Mucosa of descending colon (tissue), 3 donors: Measurements from ENCODE around the gene P4HA2. TPM values are rescaled to one million over a fixed set of nuclear protein-coding genes. Genes with fewer than 3 reads are reported as not detected.

Experiments
- ATAC-seq: fragments of 200-7000 bp; cut with Tn5 transposase; one replicate; pipeline ENCODE4 v1.9.1; 2020; ENCODE audit warnings: mild to moderate bottlenecking, moderate library complexity
- DNase-seq, 3 donors: peaks; one replicate each; pipeline ENCODE4 v3.0.0-alpha.2; 2020
- H3K36me3 ChIP-seq: fragments of 200-600 bp; one replicate; pipeline ENCODE4 v1.8.0; 2021; ENCODE audit warnings: low read depth, mild to moderate bottlenecking
- H3K4me1 ChIP-seq: fragments of 200-600 bp; one replicate; pipeline ENCODE4 v1.8.0; 2021; ENCODE audit warnings: low read depth, mild to moderate bottlenecking
- H3K4me3 ChIP-seq: fragments of 200-600 bp; one replicate; pipeline ENCODE4 v1.8.0; 2021; ENCODE audit warnings: mild to moderate bottlenecking
- H3K9me3 ChIP-seq: fragments of 200-600 bp; one replicate; pipeline ENCODE4 v1.8.0; 2021; ENCODE audit warnings: mild to moderate bottlenecking
- intact Hi-C, 2 donors: fragments of 100-400 bp; cut with DNase I in 1 of 2; cut with micrococcal nuclease in 1 of 2; formaldehyde crosslinking; loops; one replicate each; pipeline versions ENCODE4 v1.11.0 to v1.11.1; 2022; cut with DNase I, micrococcal nuclease
- total RNA-seq, 3 donors: library from RNA; stranded (reverse); fragmentation: NEBNext Ultra II Directional in 2 of 3; extraction: Animal tissue kit (Norgen Biotek cat#: 25700) in 2 of 3; gene quantifications; one replicate each; pipeline versions ENCODE4 v1.2.1 to v1.2.4, GENCODE V29; 2021 to 2023
- TF ChIP-seq, protein P1 (sequence below): fragments of 200-600 bp; IDR thresholded peaks from one replicate; pipeline ENCODE4 v1.8.0; 2022; ENCODE audit warnings: antibody characterized with exemption, mild to moderate bottlenecking
- donor health status: DM: no; HTN: no; CAD: no; lungs with moderate emphysema.
- donor health status: DM: no; HTN: no; CAD: no.
- donor health status: DM: no; HTN: yes; CAD: no.

Gene P4HA2
- total RNA-seq, 3 donors from 2014 or later: 47.0 to 65.0 (median 56.1) TPM

- Histone ChIP-seq H3K4me1 (no peaks in the 10 kb centered on the region), H3K36me3 (no peaks in the 10 kb centered on the region), H3K9me3 (no peaks in the 10 kb centered on the region), H3K4me3 (no peak overlapping the region)
- DNase-seq (no peak), ATAC-seq (no peak)
- intact Hi-C loops: no loop called here
- TF ChIP-seq, protein P1, sequence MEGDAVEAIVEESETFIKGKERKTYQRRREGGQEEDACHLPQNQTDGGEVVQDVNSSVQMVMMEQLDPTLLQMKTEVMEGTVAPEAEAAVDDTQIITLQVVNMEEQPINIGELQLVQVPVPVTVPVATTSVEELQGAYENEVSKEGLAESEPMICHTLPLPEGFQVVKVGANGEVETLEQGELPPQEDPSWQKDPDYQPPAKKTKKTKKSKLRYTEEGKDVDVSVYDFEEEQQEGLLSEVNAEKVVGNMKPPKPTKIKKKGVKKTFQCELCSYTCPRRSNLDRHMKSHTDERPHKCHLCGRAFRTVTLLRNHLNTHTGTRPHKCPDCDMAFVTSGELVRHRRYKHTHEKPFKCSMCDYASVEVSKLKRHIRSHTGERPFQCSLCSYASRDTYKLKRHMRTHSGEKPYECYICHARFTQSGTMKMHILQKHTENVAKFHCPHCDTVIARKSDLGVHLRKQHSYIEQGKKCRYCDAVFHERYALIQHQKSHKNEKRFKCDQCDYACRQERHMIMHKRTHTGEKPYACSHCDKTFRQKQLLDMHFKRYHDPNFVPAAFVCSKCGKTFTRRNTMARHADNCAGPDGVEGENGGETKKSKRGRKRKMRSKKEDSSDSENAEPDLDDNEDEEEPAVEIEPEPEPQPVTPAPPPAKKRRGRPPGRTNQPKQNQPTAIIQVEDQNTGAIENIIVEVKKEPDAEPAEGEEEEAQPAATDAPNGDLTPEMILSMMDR: no peak
Observed at GRCh38 chr5:132211787-132212186, 15.9 kb downstream of the P4HA2 start.

- H3K36me3 ChIP-seq: no peaks in the 10 kb centered on the region
- intact Hi-C loops: no loop called here
- no peak for ATAC-seq
- TF ChIP-seq, protein P1: no peak
- no peaks in the 10 kb centered on the region for H3K9me3 ChIP-seq
- DNase-seq: no peak
- H3K4me1 ChIP-seq: no peaks in the 10 kb centered on the region
- H3K4me3 ChIP-seq: no peak overlapping the region
Observed at GRCh38 chr5:132210944-132211343, 16.7 kb downstream of the P4HA2 start.

DNA sequence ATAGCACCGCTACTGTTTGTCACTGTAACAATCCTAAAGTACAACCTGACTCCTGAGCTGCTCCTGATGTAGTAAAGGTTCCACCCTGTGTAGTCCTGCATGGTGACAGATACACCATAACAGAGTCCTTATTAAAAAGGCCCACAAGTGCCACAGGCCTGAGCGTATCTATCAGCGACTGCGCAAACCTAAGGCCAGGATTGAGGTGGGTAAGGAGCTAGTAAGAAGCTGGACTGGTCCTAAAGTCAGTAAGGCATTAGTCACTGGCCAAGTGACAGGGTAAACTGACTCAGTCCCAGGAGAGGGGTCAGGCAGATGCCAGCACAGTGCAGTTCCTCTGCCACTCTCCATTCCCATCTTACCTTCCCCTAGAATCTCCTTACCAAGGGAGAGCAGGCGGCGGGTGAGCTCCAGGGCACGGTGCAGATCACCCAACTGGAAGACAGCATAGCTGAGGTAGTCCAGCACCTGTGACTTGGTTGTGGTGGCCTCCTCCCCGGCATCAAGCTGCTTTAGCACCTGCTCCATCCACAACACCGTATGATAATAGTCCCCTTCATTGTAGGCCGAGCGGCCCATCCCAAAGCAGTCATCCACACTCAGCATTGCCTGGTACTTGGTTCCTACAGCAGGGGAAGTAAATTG is 17.6 kb downstream of the P4HA2 start:
- H3K4me1 ChIP-seq: no peaks in the 10 kb centered on the region
- ATAC-seq (no peak), DNase-seq (no peak)
- TF ChIP-seq, protein P1: no peak
- intact Hi-C loops: no loop called here
- no peak overlapping the region for H3K4me3 ChIP-seq
- no peaks in the 10 kb centered on the region for H3K9me3 ChIP-seq
- no peaks in the 10 kb centered on the region for H3K36me3 ChIP-seq

- ATAC-seq (no peak), DNase-seq (no peak)
- TF ChIP-seq, protein P1: no peak
- Histone ChIP-seq H3K4me1 (no peaks in the 10 kb centered on the region), H3K9me3 (no peaks in the 10 kb centered on the region), H3K4me3 (no peak overlapping the region), H3K36me3 (no peaks in the 10 kb centered on the region)
- intact Hi-C loops: no loop called here
Observed at GRCh38 chr5:132209131-132209530, 18.5 kb downstream of the P4HA2 start.

DNA sequence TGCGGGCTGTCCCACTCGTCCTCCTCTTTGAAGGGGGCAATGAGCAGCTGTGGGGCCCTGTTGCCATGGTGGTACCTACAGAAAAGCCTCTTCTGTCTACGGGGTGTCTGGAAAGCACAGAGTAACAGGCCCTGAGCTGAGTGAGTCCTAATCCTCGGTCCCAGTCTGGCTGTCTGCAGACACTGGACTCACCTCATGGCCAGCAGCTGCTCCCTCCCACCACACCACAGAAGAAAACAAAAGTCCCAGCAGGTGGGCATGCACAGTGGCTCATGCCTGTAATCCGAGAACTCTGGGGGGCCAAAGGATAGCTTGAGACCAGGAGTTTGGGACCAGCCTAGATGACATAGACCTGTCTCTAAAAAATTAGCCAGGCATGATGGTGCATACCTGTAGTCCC is 19.9 kb downstream of the P4HA2 start:
- Histone ChIP-seq H3K9me3 (no peaks in the 10 kb centered on the region), H3K4me1 (no peaks in the 10 kb centered on the region), H3K36me3 (no peaks in the 10 kb centered on the region), H3K4me3 (no peak overlapping the region)
- no peak for ATAC-seq
- no peak for DNase-seq
- TF ChIP-seq, protein P1: no peak
- intact Hi-C loops: no loop called here

- Histone ChIP-seq H3K9me3 (no peaks in the 10 kb centered on the region), H3K4me3 (no peak overlapping the region), H3K36me3 (no peaks in the 10 kb centered on the region), H3K4me1 (no peaks in the 10 kb centered on the region)
- DNase-seq (no peak), ATAC-seq (no peak)
- TF ChIP-seq, protein P1: no peak
- intact Hi-C loops: no loop called here
Observed at GRCh38 chr5:132206782-132207181, 20.9 kb downstream of the P4HA2 start.
